K562 (cell line): ENCODE measurements around the gene HBB. TPM values are rescaled to one million over a fixed set of nuclear protein-coding genes. Genes with fewer than 3 reads are reported as not detected.
A peak's percentile ranks its signal among the peaks of the same experiment; 100 is the strongest.

Experiments
- CBX8 ChIP-seq: fragments of 200-600 bp; sonication (generic); IDR thresholded peaks from 2 replicates; pipeline ENCODE4 v1.6.1; 2012; ENCODE audit warnings: borderline replicate concordance, mixed run types, low read depth, mild to moderate bottlenecking, moderate library complexity, mixed read lengths, low read length, control low read depth, inconsistent platforms; ENCODE audit not compliant: poor library complexity, severe bottlenecking; ENCODE audit errors: extremely low read depth
- GATA2 ChIP-seq: sonication (generic); formaldehyde crosslinking; IDR thresholded peaks from 2 replicates; pipeline ENCODE4 v1.4.0; 2020; ENCODE audit warnings: mild to moderate bottlenecking, missing genetic modification reagents
- GATAD2B ChIP-seq: fragments of 450-650 bp; IDR thresholded peaks from 2 replicates; pipeline ENCODE4 v1.6.1; 2017; ENCODE audit warnings: mild to moderate bottlenecking, borderline replicate concordance
- HNRNPL ChIP-seq: fragments of 200-400 bp; formaldehyde crosslinking; IDR thresholded peaks from 2 replicates; pipeline ENCODE4 v1.6.1; 2017; ENCODE audit warnings: low read depth, mild to moderate bottlenecking, low read length
- KDM5B ChIP-seq: fragments of 200-600 bp; sonication (generic); IDR thresholded peaks from 2 replicates; pipeline ENCODE4 v1.6.1; 2012; ENCODE audit warnings: low read depth, mild to moderate bottlenecking, moderate library complexity, low read length, control low read depth, inconsistent platforms; ENCODE audit not compliant: insufficient replicate concordance
- MBD1 ChIP-seq: fragments of 250-450 bp; sonication (Bioruptor Pico); IDR thresholded peaks from 2 replicates; pipeline ENCODE4 v1.8.0; 2022; ENCODE audit warnings: inconsistent platforms
- NCOA6 ChIP-seq: fragments of 450-650 bp; IDR thresholded peaks from 2 replicates; pipeline ENCODE4 v1.6.1; 2017; ENCODE audit warnings: mild to moderate bottlenecking
- NFATC3 ChIP-seq: fragments of 450-650 bp; IDR thresholded peaks from 2 replicates; pipeline ENCODE4 v1.6.1; 2017; ENCODE audit warnings: mild to moderate bottlenecking
- NR0B1 ChIP-seq: fragments of 450-650 bp; IDR thresholded peaks from one replicate; pipeline ENCODE4 v1.6.1; 2018; ENCODE audit warnings: mild to moderate bottlenecking, moderate library complexity; ENCODE audit not compliant: partially characterized antibody
- NR2F6 ChIP-seq: fragments of 450-650 bp; formaldehyde crosslinking; IDR thresholded peaks from 2 replicates; pipeline ENCODE4 v1.4.0; 2020; ENCODE audit warnings: mild to moderate bottlenecking
- PRDM10 ChIP-seq: fragments of 450-650 bp; IDR thresholded peaks from 2 replicates; pipeline ENCODE4 v1.6.1; 2018; ENCODE audit not compliant: partially characterized antibody
- SLC30A9 ChIP-seq: fragments of 250-450 bp; sonication (Bioruptor Pico); IDR thresholded peaks from 2 replicates; pipeline ENCODE4 v1.8.0; 2022; ENCODE audit warnings: mild to moderate bottlenecking, moderate library complexity
- SP2 ChIP-seq: IDR thresholded peaks from 2 replicates; pipeline ENCODE4 v1.6.1; 2011; ENCODE audit warnings: mild to moderate bottlenecking, low read depth, low read length, moderate library complexity; ENCODE audit not compliant: poor library complexity, severe bottlenecking; ENCODE audit errors: extremely low read depth
- ZBTB12 ChIP-seq: fragments of 250-450 bp; sonication (Bioruptor Pico); IDR thresholded peaks from 2 replicates; pipeline ENCODE4 v1.4.0; 2020
- ZNF197 ChIP-seq: fragments of 200-800 bp; sonication (Bioruptor generic); IDR thresholded peaks from 2 replicates; pipeline ENCODE4 v1.6.1; 2016; ENCODE audit warnings: low read depth, missing genetic modification characterization, missing compliant biosample characterization
- ZNF217 ChIP-seq: sonication (generic); formaldehyde crosslinking; IDR thresholded peaks from 2 replicates; pipeline ENCODE4 v1.8.0; 2022; ENCODE audit warnings: mild to moderate bottlenecking, missing genetic modification reagents
- ZNF436 ChIP-seq: fragments of 250-450, 450-650 bp; sonication (Bioruptor Pico); formaldehyde crosslinking; IDR thresholded peaks from 2 replicates; pipeline ENCODE4 v1.7.0; 2020; ENCODE audit warnings: mild to moderate bottlenecking
- ZNF561 ChIP-seq: fragments of 450-650 bp; formaldehyde crosslinking; conservative IDR thresholded peaks from 2 replicates; pipeline ENCODE4 v1.4.0; 2020; ENCODE audit warnings: mild to moderate bottlenecking, moderate library complexity
- ZNF76 ChIP-seq: fragments of 250-450 bp; sonication (Bioruptor Pico); IDR thresholded peaks from 2 replicates; pipeline ENCODE4 v1.4.0; 2020; ENCODE audit warnings: mild to moderate bottlenecking, moderate library complexity, borderline replicate concordance
- polyA plus RNA-seq, 8 experiments: library from polyadenylated mRNA; depleted of rRNA in 4 of 8; stranded (reverse) in 5 of 8; unstranded in 3 of 8; fragments of >200 nt; fragmentation: Nextera tagmentation in 2 of 8; fragmentation: Illumina TruSeq in 1 of 8; extraction: Ambion mirVana in 2 of 8; extraction: Trizol in 1 of 8; gene quantifications; 2 replicates each; pipeline versions ENCODE4 v1.2.1 to v1.2.3, GENCODE V29; 2011 to 2014; ENCODE audit warnings: inconsistent platforms in 1 of 8, missing spikeins in 1 of 8
- total RNA-seq, 7 experiments: library from RNA; depleted of rRNA in 6 of 7; stranded (reverse); fragments of >200 nt in 6 of 7; fragmentation: Illumina TruSeq in 2 of 7; extraction: Trizol in 2 of 7; gene quantifications; 2 replicates each; pipeline versions ENCODE4 v1.2.1 to v1.2.3, GENCODE V29; 2011 to 2021; ENCODE audit warnings: low replicate concordance in 1 of 7

HBB gene
- total and polyA plus RNA-seq, 9 of the 15 experiments (the other 6 are each of a cell fraction or from before 2014, with no cell fraction given), result 0.33 to 3.4 (median 1.2) TPM; not detected in 2

GRCh38 chr11:5204787-5205186 lies 22.1 kb downstream of the HBB start (continued):
- TF ChIP-seq PRDM10 (no peak), ZNF76 (CRISPR knock-in tag) (no peak), ZNF436 (CRISPR knock-in tag) (no peak), SP2 (no peak), ZNF561 (CRISPR knock-in tag) (no peak), ZNF197 (CRISPR knock-in tag) (no peak), GATA2 (CRISPR knock-in tag) (peak; percentile 62; the same call in 1 of the 2 replicates), GATAD2B (peak; percentile 12; the same call in 1 of the 2 replicates), KDM5B (no peak), MBD1 (CRISPR knock-in tag) (no peak), ZNF217 (CRISPR knock-in tag) (no peak), NR2F6 (no peak), NFATC3 (peak; percentile 42; the same call in 1 of the 2 replicates), HNRNPL (no peak), ZBTB12 (CRISPR knock-in tag) (no peak), CBX8 (no peak), NCOA6 (0 out of 2 replicates have a peak, but pooled peaks have one; percentile 26), SLC30A9 (CRISPR knock-in tag) (no peak), NR0B1 (no peak)
